ENCODE measurements around the gene STIP1. TPM values are rescaled to one million over a fixed set of nuclear protein-coding genes. Genes with fewer than 3 reads are reported as not detected.

The STIP1 gene
- 10 to 100 TPM; 74.3 to 87.3 TPM for total RNA-seq
- long read RNA-seq, donor 1, transcript STIP1-201 (14 exons, 2,196 nt): major isoform, 30 of 34 reads
- long read RNA-seq, donor 1, partial matches to known transcripts: 3 of 34 reads
- long read RNA-seq, donor 1, other reads (novel, unspliced or antisense): 1 of 34 reads
- long read RNA-seq, donor 2, transcript STIP1-201 (14 exons, 2,196 nt): major isoform, 150 of 170 reads
- long read RNA-seq, donor 2, partial matches to known transcripts: 8 of 170 reads
- long read RNA-seq, donor 2, other reads (novel, unspliced or antisense): 11 of 170 reads

- peak; percentile 99 for DNase-seq (ENCODE audit: low spot score)
- intact Hi-C loops (cut with DNase I): no loop called here
Observed at GRCh38 chr11:64185693-64186491, at the start of gene STIP1. TSS of gene STIP1 (plus strand) at chr11:64186171. CDS start at chr11:64186262, 91 bp downstream.

DNA sequence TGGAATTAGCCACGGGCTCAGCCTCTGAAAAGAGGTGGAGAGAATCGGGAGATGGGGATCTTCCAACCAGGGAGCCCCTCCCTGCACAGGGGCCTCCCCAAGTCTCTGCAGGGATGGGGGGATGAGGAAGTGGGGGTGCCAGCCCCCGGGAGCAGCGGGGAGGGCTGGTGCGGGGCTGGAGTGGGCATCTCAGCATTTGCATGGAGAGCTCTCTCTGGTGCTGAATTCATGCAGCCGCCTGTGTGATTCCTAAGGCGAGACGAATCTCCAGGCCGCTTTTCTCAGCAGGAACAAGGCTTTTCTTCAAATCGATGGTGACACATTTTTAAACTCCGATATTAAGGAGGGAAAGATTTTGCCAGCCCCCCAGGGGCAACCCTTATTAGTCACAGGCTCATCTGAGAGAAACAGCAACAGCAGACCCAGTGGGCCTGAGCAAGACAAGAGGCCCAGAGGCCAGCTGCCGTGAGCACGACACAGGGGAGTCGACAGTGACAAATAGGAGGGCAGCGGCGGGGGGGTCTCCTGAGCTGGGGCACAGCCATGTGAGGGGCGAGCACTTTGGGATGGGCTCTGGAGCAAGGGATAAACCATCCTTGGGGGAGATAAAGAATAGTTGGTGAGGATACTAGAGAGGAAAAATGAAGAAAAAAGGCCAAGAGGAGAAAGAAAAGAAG, 49.1 kb upstream of the STIP1 start:
- no peak for DNase-seq (ENCODE audit: low spot score)
- intact Hi-C loops (cut with DNase I): no loop called here

DNA sequence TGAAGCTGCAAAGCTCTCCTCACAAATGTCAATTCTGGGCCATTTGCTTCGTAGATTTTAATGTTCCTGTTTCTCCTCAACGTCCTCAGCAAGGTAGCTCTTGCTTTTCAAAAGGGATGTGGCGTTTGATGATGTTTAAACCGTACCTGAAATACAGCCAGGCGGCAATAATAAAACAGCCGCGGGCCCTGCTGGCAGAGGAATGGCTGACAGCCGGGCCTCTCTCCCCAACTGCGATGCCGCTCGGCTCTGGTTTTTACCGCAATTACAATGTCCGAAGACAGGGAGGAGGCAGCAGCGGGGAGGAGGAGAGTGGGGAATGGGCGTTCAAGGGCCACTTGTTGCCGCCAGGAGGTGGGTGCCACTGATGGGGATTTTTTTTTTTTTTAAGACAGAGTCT, 47.6 kb upstream of the STIP1 start:
- intact Hi-C loops (cut with DNase I): no loop called here
- DNase-seq (ENCODE audit: low spot score): no peak

DNA sequence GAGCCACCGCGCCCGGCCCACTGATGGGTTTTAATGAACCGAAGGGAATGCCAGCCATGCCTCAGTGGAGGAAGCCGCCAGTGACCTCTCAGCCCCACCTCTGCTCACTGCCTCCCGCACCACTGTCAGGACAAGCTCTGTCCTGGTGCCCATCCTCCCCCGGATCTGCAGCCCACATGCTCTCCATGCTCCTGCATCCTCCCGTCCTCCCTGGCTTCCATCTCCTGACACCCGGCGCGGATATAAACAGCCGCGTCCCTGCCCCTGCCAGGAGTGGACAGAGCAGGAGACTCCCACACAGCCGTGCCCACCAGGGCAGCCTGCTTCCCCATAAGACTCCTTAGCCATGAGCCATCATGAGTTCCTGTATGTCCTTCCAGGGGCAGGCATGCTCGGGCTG, 46.9 kb upstream of the STIP1 start:
- no peak for DNase-seq (ENCODE audit: low spot score)
- intact Hi-C loops (cut with DNase I): no loop called here

DNA sequence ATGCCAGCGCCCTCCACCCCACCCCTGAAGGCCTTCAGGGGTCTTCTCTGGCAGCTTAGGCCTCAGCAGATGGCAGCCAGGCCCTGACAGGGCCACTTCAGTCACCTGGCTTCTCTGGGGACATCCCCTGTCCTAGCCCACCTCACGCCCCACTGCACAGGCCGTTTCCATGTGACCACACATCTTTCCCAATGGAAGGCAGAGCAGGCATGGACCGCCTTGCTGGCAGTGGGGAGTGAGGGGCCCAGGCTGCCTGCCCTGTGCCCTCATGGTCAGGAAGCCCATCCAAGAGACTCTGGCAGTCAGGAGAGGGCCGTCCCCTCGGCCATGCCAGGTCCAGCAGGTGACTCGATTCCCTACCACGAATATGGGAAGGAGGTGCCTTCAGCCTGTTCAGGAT, 45.9 kb upstream of the STIP1 start:
- intact Hi-C loops (cut with DNase I): loop anchor here in 1 of 2 donors (10.0 kb wide), 1 partner anchor 305 kb away; the partner anchor contains the start of gene MARK2

GRCh38 chr11:64141081-64141783, 44.7 kb upstream of the STIP1 start:
- intact Hi-C loops (cut with DNase I): loop anchor here in 1 of 2 donors (10.0 kb wide), 1 partner anchor 306 kb away; the partner anchor contains the start of gene MARK2
- no peak for DNase-seq (ENCODE audit: low spot score)

More for the DNA sequence above, 45.9 kb upstream of the STIP1 start:
- no peak for DNase-seq (ENCODE audit: low spot score)

DNA sequence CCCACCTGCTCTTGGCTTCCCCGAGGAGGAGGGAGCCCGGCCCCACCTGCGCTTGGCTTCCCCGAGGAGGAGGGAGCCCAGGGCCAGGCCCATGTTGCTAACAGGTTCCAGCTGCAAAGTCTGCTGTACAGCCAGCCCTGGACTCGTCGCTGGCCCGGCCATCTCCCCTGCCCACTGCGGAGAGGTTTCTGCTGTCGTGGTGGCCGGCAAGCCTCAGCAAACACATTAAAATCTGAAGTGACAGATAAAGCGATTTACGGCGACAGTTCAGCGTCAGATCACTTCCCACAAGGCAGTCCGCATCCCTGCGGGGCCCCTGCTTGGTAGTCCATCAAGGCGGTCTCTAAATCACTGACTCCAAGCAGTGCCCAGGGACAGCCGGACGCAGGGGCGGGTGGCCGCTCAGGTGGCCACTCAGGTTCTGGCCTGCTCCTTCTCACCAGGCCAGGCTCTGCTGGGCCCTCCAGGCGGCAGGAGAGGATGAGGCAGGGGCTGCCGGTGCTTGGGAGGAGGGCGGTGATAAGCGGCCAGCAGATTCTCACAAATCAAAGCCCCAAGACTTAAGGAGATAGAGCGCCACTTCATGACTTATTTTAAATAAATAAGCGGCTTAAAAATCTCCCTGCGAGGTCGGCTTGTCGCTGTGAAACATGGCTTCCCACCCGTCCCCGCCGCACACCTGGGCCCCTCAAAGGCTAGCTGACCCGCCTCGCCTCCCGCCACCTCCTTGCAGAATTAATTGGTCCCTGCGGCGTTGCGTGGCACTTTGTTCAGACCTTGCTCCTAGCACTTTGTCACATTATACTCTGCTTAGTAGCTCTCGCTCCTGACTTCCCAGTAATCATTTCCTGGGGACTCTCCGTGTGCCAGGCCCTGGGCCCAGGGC, 41.1 kb upstream of the STIP1 start:
- intact Hi-C loops (cut with DNase I): loop anchor here in 1 of 2 donors (10.0 kb wide), 1 partner anchor 310 kb away; the partner anchor contains the start of gene MARK2
- no peak for DNase-seq (ENCODE audit: low spot score)

DNA sequence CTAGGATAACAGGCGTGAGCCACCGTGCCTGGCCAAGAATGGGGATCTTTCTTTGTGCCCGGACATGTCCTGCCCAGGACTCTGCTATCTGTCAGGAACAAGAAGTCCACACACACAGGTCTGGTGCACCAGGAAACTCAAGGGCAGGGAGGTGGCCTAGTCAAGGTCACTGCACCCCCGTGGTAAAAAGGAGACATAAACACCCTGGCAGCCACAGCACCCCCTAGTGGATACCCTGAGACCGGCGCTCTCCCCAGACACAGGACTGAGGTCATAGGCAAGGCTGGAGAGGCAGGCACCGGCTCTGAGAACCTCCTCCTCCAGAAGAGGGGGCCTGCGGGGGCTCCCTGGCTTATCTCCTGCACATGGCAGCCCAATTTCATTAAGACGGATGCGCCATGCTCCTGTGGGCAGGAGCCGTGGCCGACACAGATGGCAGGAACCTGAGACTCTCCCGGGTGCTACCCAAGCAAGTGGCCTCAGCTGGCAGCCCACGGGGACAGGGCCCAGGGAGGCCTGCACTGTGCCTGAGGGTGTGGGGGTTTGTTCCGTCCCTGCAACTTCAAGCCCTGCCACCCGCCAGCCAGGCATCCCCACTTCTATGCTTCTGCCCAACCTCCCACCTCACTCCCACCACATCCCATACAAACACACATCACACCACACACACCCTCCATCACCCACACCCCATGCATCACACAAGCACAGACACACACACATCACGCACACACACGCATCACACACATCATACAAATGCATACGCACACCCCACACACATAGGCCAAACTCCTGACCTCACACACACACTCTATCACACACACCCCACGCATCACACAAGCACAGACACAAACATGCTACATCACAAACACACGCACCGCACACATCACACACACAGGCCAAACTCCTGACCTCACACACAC, 39.7 kb upstream of the STIP1 start:
- DNase-seq (ENCODE audit: low spot score): no peak
- intact Hi-C loops (cut with DNase I): loop anchor here in 1 of 2 donors (10.0 kb wide), 1 partner anchor 311 kb away; the partner anchor contains the start of gene MARK2

DNA sequence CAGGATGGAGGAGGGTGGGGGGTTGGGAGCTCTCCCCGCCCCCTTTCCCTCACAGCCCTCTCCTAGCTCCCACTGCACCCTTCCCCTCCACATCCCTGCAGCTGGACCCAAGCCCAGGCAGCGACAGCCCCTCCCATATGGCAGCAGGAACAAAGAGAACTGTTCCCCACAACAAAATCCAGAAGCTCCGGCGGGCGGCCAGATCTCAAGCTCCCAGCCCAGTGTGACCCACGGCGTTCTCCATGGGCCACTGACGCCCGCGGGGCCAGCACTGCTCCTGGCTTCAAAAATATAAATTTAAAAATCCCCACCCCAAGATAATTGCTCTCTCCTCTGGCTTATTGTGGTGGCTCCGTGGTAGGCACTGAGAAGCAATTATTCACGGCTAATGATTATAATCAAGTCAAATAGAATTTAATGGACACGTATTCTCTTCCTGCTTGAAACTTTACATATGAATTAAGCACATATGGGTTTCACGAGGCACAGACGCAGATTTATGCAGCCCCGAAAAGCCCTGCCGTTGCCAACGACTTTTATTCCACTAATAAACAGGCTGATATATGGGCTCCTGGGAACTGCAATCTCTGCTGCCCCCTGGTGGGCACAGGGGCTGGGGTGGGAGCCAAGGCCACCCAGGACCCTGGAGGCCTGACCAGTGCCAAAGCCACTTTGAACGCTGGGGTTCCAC, 37.6 kb upstream of the STIP1 start:
- peak; percentile 92 for DNase-seq (ENCODE audit: low spot score)
- intact Hi-C loops (cut with DNase I): loop anchor here in 1 of 2 donors (2.0 to 10.0 kb wide), 2 partner anchors 148 to 314 kb away; partner anchors contain the start of gene MARK2

GRCh38 chr11:64148917-64149617, 36.9 kb upstream of the STIP1 start:
- intact Hi-C loops (cut with DNase I): loop anchor here in 1 of 2 donors (2.0 to 10.0 kb wide), 2 partner anchors 148 to 314 kb away; partner anchors contain the start of gene MARK2
- no peak for DNase-seq (ENCODE audit: low spot score)

DNA sequence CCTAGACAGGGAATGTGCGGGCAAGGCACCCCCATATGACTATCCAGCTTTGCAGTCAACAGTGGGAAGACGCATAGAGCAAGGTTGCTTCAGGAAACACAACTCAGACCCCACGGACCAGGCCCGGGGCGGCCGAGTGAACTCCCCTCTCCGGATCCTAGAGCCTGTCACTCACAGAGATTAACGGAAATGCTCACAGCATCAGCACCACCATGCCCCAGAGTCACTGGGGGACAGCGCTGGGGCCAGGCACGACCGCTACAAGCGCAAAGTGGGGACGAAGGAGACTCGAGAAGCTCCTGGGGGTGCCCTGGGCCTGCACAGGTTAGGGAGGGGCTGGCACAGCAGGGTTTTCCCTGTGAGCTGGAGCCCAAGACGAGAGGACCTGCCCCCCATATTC, 35.9 kb upstream of the STIP1 start:
- intact Hi-C loops (cut with DNase I): loop anchor here in 1 of 2 donors (2.0 to 5.0 kb wide), 2 partner anchors 147 to 313 kb away; partner anchors contain the start of gene MARK2
- DNase-seq (ENCODE audit: low spot score): no peak

DNA sequence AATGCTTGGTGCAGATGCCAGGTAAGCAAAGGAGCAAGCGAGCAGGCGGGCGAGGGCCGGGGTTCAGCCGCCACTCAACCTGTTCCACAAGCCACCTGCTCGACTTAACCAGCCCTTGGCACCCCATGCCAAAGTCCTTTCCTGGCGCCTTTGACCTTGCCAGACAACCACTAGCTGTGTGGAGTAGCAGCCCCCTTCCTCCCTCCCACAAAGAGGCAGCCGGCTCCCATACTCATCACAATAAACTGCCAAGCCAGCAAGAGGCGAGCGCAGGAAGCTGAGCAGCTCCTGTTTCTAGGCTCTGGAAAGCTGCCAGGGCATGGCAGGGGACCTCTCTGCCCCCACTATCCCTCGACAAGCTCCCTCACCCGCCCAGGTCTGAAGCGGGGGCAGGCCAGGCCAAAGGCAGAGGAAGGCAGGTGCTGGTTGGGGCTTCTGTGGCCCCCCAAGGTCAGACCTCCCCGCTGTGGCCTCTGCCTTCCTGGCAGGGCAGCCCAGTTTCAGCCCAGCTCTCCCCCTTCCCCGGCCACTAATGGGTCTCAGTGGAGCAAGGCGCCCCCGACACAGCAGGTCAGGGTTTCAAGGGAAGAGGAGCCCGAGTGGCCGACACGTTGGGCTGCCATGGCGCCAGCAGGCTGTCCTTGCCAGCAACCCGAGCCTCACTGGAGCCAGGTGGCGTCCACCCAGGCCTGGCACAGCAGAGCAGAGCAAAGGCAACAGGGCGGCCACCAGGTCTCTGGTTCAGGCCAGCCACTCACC, 35.3 kb upstream of the STIP1 start:
- intact Hi-C loops (cut with DNase I): loop anchor here in 1 of 2 donors (2.0 to 5.0 kb wide), 2 partner anchors 148 to 313 kb away; partner anchors contain the start of gene MARK2
- no peak for DNase-seq (ENCODE audit: low spot score)

DNA sequence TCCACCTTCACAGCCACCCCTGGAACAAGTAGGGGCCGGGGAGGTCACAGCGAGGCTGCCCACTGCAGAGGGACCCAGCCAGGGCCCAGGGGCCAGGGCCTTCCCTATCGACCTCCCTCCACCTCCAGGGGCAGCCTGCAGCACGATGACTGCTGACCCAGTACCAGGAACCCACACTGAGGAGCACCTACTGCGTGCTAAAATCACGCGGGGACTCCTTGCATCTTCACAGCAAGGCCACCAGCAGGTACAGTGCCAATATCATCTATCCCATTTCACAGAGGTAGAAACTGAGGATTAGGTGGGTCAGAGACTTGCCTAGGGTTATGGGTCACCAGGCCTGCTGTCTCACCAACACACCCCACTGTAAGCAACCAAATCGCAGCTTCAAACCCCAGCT, 34.6 kb upstream of the STIP1 start:
- DNase-seq (ENCODE audit: low spot score): no peak
- intact Hi-C loops (cut with DNase I): loop anchor here in 1 of 2 donors (2.0 to 5.0 kb wide), 2 partner anchors 149 to 314 kb away; partner anchors contain the start of gene MARK2

GRCh38 chr11:64152841-64153691, 32.9 kb upstream of the STIP1 start:
- DNase-seq (ENCODE audit: low spot score): peak; percentile 90
- intact Hi-C loops (cut with DNase I): loop anchor here in 1 of 2 donors (5.0 kb wide), 1 partner anchor 316 kb away; the partner anchor contains the start of gene MARK2

Data from posterior vena cava (tissue), 2 donors.